Rectal smooth muscle tissue (tissue), 1 donor: ENCODE data around the gene STAP2.
"Not testable (repeated sequence)": the region's sequence is repeated elsewhere in the genome, so short reads cannot be mapped to it uniquely, and the experiment has no call there.

Experiments
- H3K27ac ChIP-seq: one replicate; pipeline ENCODE4 v1.7.0; 2013; ENCODE audit warnings: low read depth, low read length, inconsistent platforms
- H3K27me3 ChIP-seq: one replicate; pipeline ENCODE4 v1.7.0; 2013; ENCODE audit warnings: low read length; ENCODE audit not compliant: control insufficient read depth, insufficient read depth
- H3K36me3 ChIP-seq: one replicate; pipeline ENCODE4 v1.7.0; 2013; ENCODE audit warnings: low read length; ENCODE audit not compliant: control insufficient read depth, insufficient read depth
- H3K4me1 ChIP-seq: one replicate; pipeline ENCODE4 v1.7.0; 2013; ENCODE audit warnings: low read length; ENCODE audit not compliant: control insufficient read depth, insufficient read depth
- H3K4me3 ChIP-seq: one replicate; pipeline ENCODE4 v1.7.0; 2013; ENCODE audit warnings: low read length
- H3K9ac ChIP-seq: one replicate; pipeline ENCODE4 v1.7.0; 2013; ENCODE audit warnings: low read length

Gene STAP2

DNA sequence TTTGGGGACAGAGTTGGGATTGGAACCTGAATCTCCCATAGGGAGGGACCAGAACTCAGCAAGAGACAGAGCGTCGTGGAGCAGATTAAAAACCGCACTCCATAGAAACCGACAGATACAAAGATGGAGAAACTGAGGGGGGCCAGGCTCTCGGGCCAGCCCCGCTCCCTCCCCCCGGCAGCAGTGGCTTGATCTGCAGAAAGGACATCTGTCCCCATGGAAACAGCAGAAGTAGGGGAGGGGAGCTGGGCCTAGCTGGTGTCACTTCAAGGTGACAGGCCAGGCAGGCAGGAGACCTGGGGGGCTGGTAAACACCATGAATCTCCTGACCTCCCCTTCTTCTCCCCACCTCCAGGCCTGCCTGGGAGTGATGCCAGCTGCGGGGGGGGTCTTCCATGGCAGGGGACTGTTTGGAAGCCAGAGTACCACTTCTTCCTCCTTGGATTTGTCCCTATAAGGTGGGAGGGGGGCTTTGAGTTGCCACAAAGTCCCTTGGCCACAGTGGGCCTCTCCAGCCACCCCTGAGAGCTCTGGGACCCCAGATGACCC, 47.4 kb downstream of the STAP2 start:
- Histone ChIP-seq H3K4me1 (no peaks in the 10 kb centered on the region), H3K27ac (no peak overlapping the region), H3K36me3 (no peaks in the 10 kb centered on the region), H3K9ac (no peak overlapping the region), H3K4me3 (no peak overlapping the region), H3K27me3 (no peaks in the 10 kb centered on the region)

DNA sequence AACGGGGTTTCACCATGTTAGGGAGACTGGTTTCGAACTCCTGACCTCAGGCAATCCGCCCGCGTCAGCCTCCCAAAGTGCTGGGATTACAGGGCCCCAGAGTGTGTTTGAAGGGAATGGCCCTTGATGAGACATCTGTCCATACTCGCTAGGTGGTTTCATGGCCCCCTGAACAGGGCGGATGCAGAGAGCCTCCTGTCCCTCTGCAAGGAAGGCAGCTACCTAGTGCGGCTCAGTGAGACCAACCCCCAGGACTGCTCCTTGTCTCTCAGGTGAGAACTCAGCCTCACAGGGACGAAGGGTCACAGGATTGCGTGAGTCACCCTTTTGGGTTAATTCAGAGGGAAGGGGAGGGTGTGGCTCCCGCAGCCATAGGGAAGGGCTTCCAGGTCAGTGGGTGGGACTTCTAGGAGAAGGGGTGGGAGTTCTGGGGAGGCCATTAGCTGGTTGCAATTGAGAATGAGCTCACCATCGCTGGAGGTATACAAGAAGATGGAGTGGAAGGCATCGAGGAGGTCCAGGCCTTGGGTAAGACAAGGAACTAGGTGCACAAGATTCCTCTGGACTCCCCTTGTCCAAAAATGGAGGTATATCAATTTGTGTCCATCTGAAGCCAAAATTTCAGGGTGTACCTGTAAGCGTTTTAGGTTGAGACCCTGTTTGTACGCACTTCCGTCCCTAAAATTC, 50.4 kb downstream of the STAP2 start:
- no peaks in the 10 kb centered on the region for H3K27me3 ChIP-seq
- H3K9ac ChIP-seq: no peak overlapping the region
- no peak overlapping the region for H3K4me3 ChIP-seq
- no peaks in the 10 kb centered on the region for H3K4me1 ChIP-seq
- no peaks in the 10 kb centered on the region for H3K36me3 ChIP-seq
- H3K27ac ChIP-seq: no peak overlapping the region

DNA sequence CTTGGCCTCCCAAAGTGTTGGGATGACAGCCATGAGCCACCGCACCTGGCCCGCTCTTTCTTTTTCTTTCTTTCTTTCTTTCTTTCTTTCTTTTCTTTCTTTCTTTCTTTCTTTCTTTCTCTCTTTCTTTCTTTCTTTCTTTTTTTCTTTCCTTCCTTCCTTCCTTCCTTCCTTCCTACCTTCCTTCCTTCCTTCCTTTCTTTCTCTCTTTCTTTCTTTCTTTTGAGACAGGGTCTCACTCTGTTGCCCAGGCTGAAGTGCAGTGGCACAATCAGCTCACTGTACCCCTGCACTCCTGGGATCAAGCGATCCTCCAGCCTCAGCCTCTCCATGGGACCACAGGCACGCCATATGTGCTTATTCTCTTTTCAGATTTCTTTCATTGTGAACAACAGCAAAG, 52.5 kb downstream of the STAP2 start:
- H3K4me1 ChIP-seq, H3K9ac ChIP-seq, H3K27me3 ChIP-seq, H3K36me3 ChIP-seq, H3K27ac ChIP-seq, H3K4me3 ChIP-seq: not testable (repeated sequence)

GRCh38 chr19:4284974-4285373, 53.7 kb downstream of the STAP2 start:
- Histone ChIP-seq H3K9ac (no peak overlapping the region), H3K27me3 (peaks cover 9% of the 10 kb centered on the region), H3K4me3 (peak overlapping the region; percentile 38), H3K4me1 (no peaks in the 10 kb centered on the region), H3K27ac (no peak overlapping the region), H3K36me3 (no peaks in the 10 kb centered on the region)

- Histone ChIP-seq H3K4me3 (peak overlapping the region; percentile 38), H3K27ac (no peak overlapping the region), H3K27me3 (peaks cover 15% of the 10 kb centered on the region)
Measured at GRCh38 chr19:4284176-4284958, 54.3 kb downstream of the STAP2 start.

GRCh38 chr19:4279530-4280422, 58.9 kb downstream of the STAP2 start:
- Histone ChIP-seq H3K27ac (no peak overlapping the region), H3K36me3 (no peaks in the 10 kb centered on the region), H3K4me3 (peak overlapping the region; percentile 32), H3K27me3 (peaks cover 23% of the 10 kb centered on the region), H3K9ac (no peak overlapping the region), H3K4me1 (no peaks in the 10 kb centered on the region)

More at GRCh38 chr19:4284176-4284958, 54.3 kb downstream of the STAP2 start:
- Histone ChIP-seq H3K9ac (no peak overlapping the region), H3K36me3 (no peaks in the 10 kb centered on the region), H3K4me1 (no peaks in the 10 kb centered on the region)

DNA sequence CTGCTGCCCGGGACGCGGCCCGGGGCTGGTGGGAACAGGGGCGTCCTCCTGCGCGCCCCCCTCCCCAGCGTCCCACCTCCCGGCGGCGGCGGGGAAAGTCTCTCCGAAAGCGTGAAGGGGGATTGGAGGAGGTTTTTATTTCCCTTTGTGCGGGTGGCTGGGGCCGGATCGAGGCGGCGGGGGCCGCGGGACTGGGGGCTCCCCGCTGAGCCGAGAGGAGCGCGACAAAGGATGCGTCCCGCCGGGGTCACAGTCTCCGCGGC, 59.4 kb downstream of the STAP2 start:
- Histone ChIP-seq H3K27me3 (peaks cover 23% of the 10 kb centered on the region), H3K27ac (no peak overlapping the region), H3K36me3 (no peaks in the 10 kb centered on the region), H3K4me3 (no peak overlapping the region), H3K9ac (no peak overlapping the region), H3K4me1 (no peaks in the 10 kb centered on the region)

DNA sequence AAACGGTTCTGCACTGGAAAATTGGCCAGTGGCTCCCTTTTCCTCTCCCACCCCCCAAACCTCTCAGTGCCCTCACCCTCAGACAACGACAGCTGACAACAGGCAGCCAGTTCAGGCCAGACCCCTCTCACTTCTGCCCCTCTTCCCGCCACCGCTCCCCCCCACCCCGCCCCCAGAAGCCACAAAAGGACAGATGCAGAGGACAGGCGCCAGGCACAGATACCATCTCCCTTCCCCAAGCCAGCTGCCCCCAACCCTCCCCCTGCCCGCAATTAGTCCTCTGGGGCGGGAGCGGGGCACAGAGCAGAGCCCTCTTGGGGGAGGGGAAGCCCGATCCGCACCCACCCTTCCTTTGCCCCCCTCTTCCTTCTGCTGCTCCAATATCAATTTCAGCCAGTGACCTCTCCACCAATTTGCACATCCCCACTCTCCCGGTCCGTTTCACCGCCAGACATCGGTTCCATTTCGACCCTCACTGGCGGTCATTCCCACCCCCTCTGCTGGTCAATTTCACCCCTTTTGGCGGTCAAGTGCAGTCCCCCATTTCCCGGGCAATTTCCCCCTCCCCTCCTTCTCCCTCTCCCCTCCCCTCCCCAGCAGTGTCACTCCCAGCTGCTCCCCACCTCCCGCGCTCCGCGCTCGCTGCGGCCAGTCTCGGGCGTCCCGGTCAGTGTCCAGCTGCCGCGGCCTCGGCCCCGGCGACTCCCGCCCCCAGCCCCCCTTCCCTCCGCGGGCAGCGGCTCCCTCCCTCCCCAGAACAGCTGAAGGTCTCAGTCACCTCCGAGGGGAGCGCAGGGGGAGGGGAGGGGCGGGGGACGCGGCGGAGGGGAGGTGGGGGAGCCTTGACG, 60.0 kb downstream of the STAP2 start, which contains the start of gene SHD:
Gene SHD (plus strand): TSS at position 848 of the 848 bp plus-strand sequence. CDS start 798 bp downstream, outside the sequence.
- no peak within 1 kb of the TSS for H3K9ac ChIP-seq
- H3K4me1 ChIP-seq: no peaks in the 10 kb centered on the region
- H3K27ac ChIP-seq: no peak within 1 kb of the TSS
- peak within 1 kb of the TSS; percentile 32 for H3K4me3 ChIP-seq
- H3K27me3 ChIP-seq: peaks cover 23% of the 10 kb centered on the region
- H3K36me3 ChIP-seq: no peaks in the 10 kb centered on the region

DNA sequence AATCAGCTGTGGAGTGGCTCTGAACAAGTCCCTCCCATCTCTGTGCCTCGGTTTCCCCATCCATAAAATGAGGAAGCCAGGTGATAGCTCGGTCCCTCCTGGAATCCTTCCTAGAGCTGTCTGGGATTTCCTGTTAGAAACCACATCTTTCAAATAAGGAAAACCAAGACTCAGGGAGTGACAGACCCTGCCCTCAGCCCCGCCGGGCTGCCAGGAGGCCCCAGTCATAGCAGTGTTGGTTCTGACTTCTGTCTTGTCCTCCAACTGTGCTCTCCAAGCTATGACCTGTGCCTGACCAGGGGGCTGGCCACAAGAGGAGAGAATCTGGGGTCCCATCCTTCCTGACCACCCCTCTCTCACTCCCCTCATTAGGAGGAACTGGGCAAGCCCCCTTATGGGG, 60.6 kb downstream of the STAP2 start:
- Histone ChIP-seq H3K9ac (no peak overlapping the region), H3K4me3 (no peak overlapping the region), H3K4me1 (no peaks in the 10 kb centered on the region), H3K36me3 (no peaks in the 10 kb centered on the region), H3K27me3 (peaks cover 23% of the 10 kb centered on the region), H3K27ac (no peak overlapping the region)

DNA sequence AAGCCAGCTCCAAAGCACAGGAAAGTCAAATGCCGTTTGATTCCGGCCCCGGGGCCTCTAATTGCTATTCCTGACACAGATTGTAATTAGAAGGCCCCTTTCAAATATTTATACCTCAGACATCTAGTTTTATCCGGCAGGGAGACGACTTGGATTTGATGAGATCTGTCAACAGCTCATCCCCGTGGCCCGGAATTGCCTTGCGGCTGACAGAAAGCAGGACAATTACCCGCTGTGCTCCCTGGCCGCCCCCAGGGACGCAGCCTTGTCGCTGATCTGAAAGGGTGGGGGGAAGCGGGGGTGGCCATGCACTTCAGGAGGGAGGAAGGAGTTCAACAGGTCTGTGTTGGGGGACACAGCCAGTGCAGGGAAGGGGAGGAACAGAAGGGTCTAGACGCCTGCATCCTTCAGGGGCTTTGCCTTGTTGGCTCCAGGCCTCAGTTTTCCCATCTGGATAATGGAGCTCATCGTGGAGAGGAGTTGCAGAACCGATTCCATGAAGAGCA, 61.4 kb downstream of the STAP2 start:
- Histone ChIP-seq H3K36me3 (no peaks in the 10 kb centered on the region), H3K4me1 (no peaks in the 10 kb centered on the region), H3K27me3 (peaks cover 23% of the 10 kb centered on the region), H3K4me3 (no peak overlapping the region), H3K9ac (no peak overlapping the region), H3K27ac (no peak overlapping the region)

GRCh38 chr19:4274321-4274686, 64.3 kb downstream of the STAP2 start:
- not testable (repeated sequence) for H3K9ac ChIP-seq, H3K36me3 ChIP-seq

More at GRCh38 chr19:4274321-4274686, 64.3 kb downstream of the STAP2 start:
- not testable (repeated sequence) for H3K4me3 ChIP-seq, H3K27ac ChIP-seq, H3K4me1 ChIP-seq, H3K27me3 ChIP-seq
